ENCODE measurements around the gene HOMEZ.
"Not testable (repeated sequence)": the region's sequence is repeated elsewhere in the genome, so short reads cannot be mapped to it uniquely, and the experiment has no call there.

HOMEZ gene

GRCh38 chr14:23294734-23295561, 9.0 kb upstream of the HOMEZ start:
- H3K4me1 ChIP-seq (ENCODE audit: control insufficient read depth, insufficient read depth, low read length): peaks cover 21% of the 10 kb centered on the region
- H3K36me3 ChIP-seq (ENCODE audit: insufficient read depth, low read length): no peaks in the 10 kb centered on the region
- H3K4me2 ChIP-seq (ENCODE audit: low read length): peak overlapping the region; percentile 15
- peaks cover 17% of the 10 kb centered on the region for H3K27me3 ChIP-seq (ENCODE audit: control insufficient read depth, insufficient read depth, low read length)
- H3K4me3 ChIP-seq (ENCODE audit: low read length): no peak overlapping the region
- no peaks in the 10 kb centered on the region for H3K9me3 ChIP-seq (replicated peaks; ENCODE audit: low read length)
- no peak overlapping the region for H3K9ac ChIP-seq (ENCODE audit: low read depth, low read length)

- Histone ChIP-seq H3K4me2 (ENCODE audit: low read length) (peak overlapping the region; percentile 87), H3K36me3 (ENCODE audit: insufficient read depth, low read length) (no peaks in the 10 kb centered on the region), H3K27me3 (ENCODE audit: control insufficient read depth, insufficient read depth, low read length) (peaks cover 7% of the 10 kb centered on the region), H3K4me1 (ENCODE audit: control insufficient read depth, insufficient read depth, low read length) (peaks cover 18% of the 10 kb centered on the region), H3K9me3 (replicated peaks; ENCODE audit: low read length) (no peaks in the 10 kb centered on the region), H3K4me3 (ENCODE audit: low read length) (peak overlapping the region; percentile 92), H3K9ac (ENCODE audit: low read depth, low read length) (peak overlapping the region; percentile 66)
These were observed 1.1 kb upstream of the HOMEZ start for GRCh38 chr14:23286902-23287479.

- H3K4me1 ChIP-seq (ENCODE audit: control insufficient read depth, insufficient read depth, low read length): peaks cover 18% of the 10 kb centered on the region
- H3K9ac ChIP-seq (ENCODE audit: low read depth, low read length): peak overlapping the region; percentile 87
- H3K36me3 ChIP-seq (ENCODE audit: insufficient read depth, low read length): no peaks in the 10 kb centered on the region
- H3K4me3 ChIP-seq (ENCODE audit: low read length): peak overlapping the region; percentile 92
- H3K9me3 ChIP-seq (replicated peaks; ENCODE audit: low read length): no peaks in the 10 kb centered on the region
- peak overlapping the region; percentile 87 for H3K4me2 ChIP-seq (ENCODE audit: low read length)
- H3K27me3 ChIP-seq (ENCODE audit: control insufficient read depth, insufficient read depth, low read length): peaks cover 4% of the 10 kb centered on the region
These were observed 357 bp downstream of the HOMEZ start for GRCh38 chr14:23285530-23286019.

GRCh38 chr14:23284654-23285529, 1.0 kb downstream of the HOMEZ start:
- H3K4me1 ChIP-seq (ENCODE audit: control insufficient read depth, insufficient read depth, low read length): peaks cover 18% of the 10 kb centered on the region
- H3K9ac ChIP-seq (ENCODE audit: low read depth, low read length): peak overlapping the region; percentile 87
- peak overlapping the region; percentile 87 for H3K4me2 ChIP-seq (ENCODE audit: low read length)
- H3K36me3 ChIP-seq (ENCODE audit: insufficient read depth, low read length): no peaks in the 10 kb centered on the region
- H3K9me3 ChIP-seq (replicated peaks; ENCODE audit: low read length): no peaks in the 10 kb centered on the region
- peak overlapping the region; percentile 92 for H3K4me3 ChIP-seq (ENCODE audit: low read length)
- H3K27me3 ChIP-seq (ENCODE audit: control insufficient read depth, insufficient read depth, low read length): peaks cover 4% of the 10 kb centered on the region

GRCh38 chr14:23281247-23281646, 4.7 kb downstream of the HOMEZ start:
- Histone ChIP-seq H3K9ac (ENCODE audit: low read depth, low read length) (no peak overlapping the region), H3K4me1 (ENCODE audit: control insufficient read depth, insufficient read depth, low read length) (peaks cover 12% of the 10 kb centered on the region), H3K27me3 (ENCODE audit: control insufficient read depth, insufficient read depth, low read length) (no peaks in the 10 kb centered on the region), H3K4me3 (ENCODE audit: low read length) (no peak overlapping the region), H3K4me2 (ENCODE audit: low read length) (no peak overlapping the region), H3K9me3 (replicated peaks; ENCODE audit: low read length) (no peaks in the 10 kb centered on the region), H3K36me3 (ENCODE audit: insufficient read depth, low read length) (peaks cover 5% of the 10 kb centered on the region)

DNA sequence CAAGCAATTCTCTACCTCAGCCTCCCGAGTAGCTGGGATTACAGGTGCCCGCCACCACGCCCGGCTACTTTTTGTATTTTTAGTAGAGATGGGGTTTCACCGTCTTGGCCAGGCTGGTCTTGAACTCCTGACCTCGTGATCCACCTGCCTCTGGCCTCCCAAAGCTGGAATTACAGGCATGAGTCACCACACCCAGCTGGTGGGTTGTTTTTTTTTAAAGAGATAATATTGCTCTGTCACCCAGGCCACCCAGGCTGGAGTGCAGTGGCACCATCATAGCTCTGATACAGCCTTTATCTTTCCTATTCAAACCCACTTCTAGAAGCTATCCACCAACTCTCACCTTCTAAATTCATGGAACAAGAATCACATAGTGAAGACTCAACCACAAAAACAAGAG, 8.0 kb downstream of the HOMEZ start:
- not testable (repeated sequence) for H3K27me3 ChIP-seq (ENCODE audit: control insufficient read depth, insufficient read depth, low read length); H3K4me1 ChIP-seq (ENCODE audit: control insufficient read depth, insufficient read depth, low read length); H3K9me3 ChIP-seq (replicated peaks; ENCODE audit: low read length); H3K9ac ChIP-seq (ENCODE audit: low read depth, low read length); H3K4me3 ChIP-seq (ENCODE audit: low read length); H3K4me2 ChIP-seq (ENCODE audit: low read length)
- peaks cover 14% of the 10 kb centered on the region for H3K36me3 ChIP-seq (ENCODE audit: insufficient read depth, low read length)

- no peaks in the 10 kb centered on the region for H3K4me1 ChIP-seq (ENCODE audit: control insufficient read depth, insufficient read depth, low read length)
- no peak overlapping the region for H3K9ac ChIP-seq (ENCODE audit: low read depth, low read length)
- H3K4me3 ChIP-seq (ENCODE audit: low read length): no peak overlapping the region
- no peaks in the 10 kb centered on the region for H3K9me3 ChIP-seq (replicated peaks; ENCODE audit: low read length)
- H3K36me3 ChIP-seq (ENCODE audit: insufficient read depth, low read length): peaks cover 14% of the 10 kb centered on the region
- H3K4me2 ChIP-seq (ENCODE audit: low read length): no peak overlapping the region
- no peaks in the 10 kb centered on the region for H3K27me3 ChIP-seq (ENCODE audit: control insufficient read depth, insufficient read depth, low read length)
These were observed 8.7 kb downstream of the HOMEZ start for GRCh38 chr14:23277189-23277588.

- Histone ChIP-seq H3K4me3 (ENCODE audit: low read length) (no peak overlapping the region), H3K36me3 (ENCODE audit: insufficient read depth, low read length) (peaks cover 14% of the 10 kb centered on the region), H3K4me1 (ENCODE audit: control insufficient read depth, insufficient read depth, low read length) (no peaks in the 10 kb centered on the region), H3K27me3 (ENCODE audit: control insufficient read depth, insufficient read depth, low read length) (no peaks in the 10 kb centered on the region), H3K9me3 (replicated peaks; ENCODE audit: low read length) (no peaks in the 10 kb centered on the region), H3K9ac (ENCODE audit: low read depth, low read length) (no peak overlapping the region), H3K4me2 (ENCODE audit: low read length) (no peak overlapping the region)
These were observed 10.5 kb downstream of the HOMEZ start for GRCh38 chr14:23275412-23275811.

DNA sequence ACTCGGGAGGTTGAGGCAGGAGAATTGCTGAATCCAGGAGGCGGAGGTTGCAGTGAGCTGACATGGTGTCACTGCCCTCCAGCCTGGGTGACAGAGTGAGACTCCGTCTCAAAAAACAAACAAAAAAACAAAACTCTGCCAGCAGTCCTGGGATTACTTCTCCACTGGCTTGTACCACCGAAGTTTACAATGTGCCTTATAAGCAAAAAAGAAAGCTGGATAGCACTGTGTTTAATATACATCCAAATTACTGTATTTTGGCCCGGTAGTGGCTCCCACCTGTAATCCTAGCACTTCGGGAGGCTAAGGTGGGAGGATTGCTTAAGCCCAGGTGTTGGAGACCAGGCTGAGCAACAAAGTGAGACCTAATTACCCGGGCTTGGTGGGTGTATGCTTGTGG, 16.7 kb downstream of the HOMEZ start:
- H3K4me3 ChIP-seq (ENCODE audit: low read length): no peak overlapping the region
- H3K4me2 ChIP-seq (ENCODE audit: low read length): no peak overlapping the region
- no peaks in the 10 kb centered on the region for H3K9me3 ChIP-seq (replicated peaks; ENCODE audit: low read length)
- H3K9ac ChIP-seq (ENCODE audit: low read depth, low read length): no peak overlapping the region
- no peaks in the 10 kb centered on the region for H3K36me3 ChIP-seq (ENCODE audit: insufficient read depth, low read length)
- no peaks in the 10 kb centered on the region for H3K4me1 ChIP-seq (ENCODE audit: control insufficient read depth, insufficient read depth, low read length)
- H3K27me3 ChIP-seq (ENCODE audit: control insufficient read depth, insufficient read depth, low read length): peaks cover 3% of the 10 kb centered on the region

- H3K36me3 ChIP-seq (ENCODE audit: insufficient read depth, low read length); H3K4me2 ChIP-seq (ENCODE audit: low read length); H3K9me3 ChIP-seq (replicated peaks; ENCODE audit: low read length); H3K9ac ChIP-seq (ENCODE audit: low read depth, low read length); H3K4me1 ChIP-seq (ENCODE audit: control insufficient read depth, insufficient read depth, low read length); H3K4me3 ChIP-seq (ENCODE audit: low read length): not testable (repeated sequence)
- H3K27me3 ChIP-seq (ENCODE audit: control insufficient read depth, insufficient read depth, low read length): peaks cover 48% of the 10 kb centered on the region
These were observed 25.1 kb downstream of the HOMEZ start for GRCh38 chr14:23260849-23261248.

- no peak overlapping the region for H3K4me2 ChIP-seq (ENCODE audit: low read length)
- H3K4me3 ChIP-seq (ENCODE audit: low read length): no peak overlapping the region
These were observed 26.5 kb downstream of the HOMEZ start for GRCh38 chr14:23259426-23259825.

More at GRCh38 chr14:23259426-23259825, 26.5 kb downstream of the HOMEZ start:
- no peaks in the 10 kb centered on the region for H3K36me3 ChIP-seq (ENCODE audit: insufficient read depth, low read length)
- no peaks in the 10 kb centered on the region for H3K9me3 ChIP-seq (replicated peaks; ENCODE audit: low read length)
- no peak overlapping the region for H3K9ac ChIP-seq (ENCODE audit: low read depth, low read length)
- H3K27me3 ChIP-seq (ENCODE audit: control insufficient read depth, insufficient read depth, low read length): peaks cover 58% of the 10 kb centered on the region
- H3K4me1 ChIP-seq (ENCODE audit: control insufficient read depth, insufficient read depth, low read length): no peaks in the 10 kb centered on the region
